HG02759 (cell line): ENCODE data around the gene RORC.

Experiments used
- ATAC-seq: cut with Tn5 transposase; IDR thresholded peaks from one replicate; pipeline ENCODE4 v1.9.1; 2021; ENCODE audit warnings: mild to moderate bottlenecking, moderate library complexity; ENCODE audit not compliant: unreplicated experiment

The RORC gene

GRCh38 chr1:151849126-151849525 is 17.5 kb upstream of the RORC start:
- ATAC-seq, result no peak

- ATAC-seq, result no peak
These were observed 16.4 kb upstream of the RORC start for GRCh38 chr1:151847867-151848596.

DNA sequence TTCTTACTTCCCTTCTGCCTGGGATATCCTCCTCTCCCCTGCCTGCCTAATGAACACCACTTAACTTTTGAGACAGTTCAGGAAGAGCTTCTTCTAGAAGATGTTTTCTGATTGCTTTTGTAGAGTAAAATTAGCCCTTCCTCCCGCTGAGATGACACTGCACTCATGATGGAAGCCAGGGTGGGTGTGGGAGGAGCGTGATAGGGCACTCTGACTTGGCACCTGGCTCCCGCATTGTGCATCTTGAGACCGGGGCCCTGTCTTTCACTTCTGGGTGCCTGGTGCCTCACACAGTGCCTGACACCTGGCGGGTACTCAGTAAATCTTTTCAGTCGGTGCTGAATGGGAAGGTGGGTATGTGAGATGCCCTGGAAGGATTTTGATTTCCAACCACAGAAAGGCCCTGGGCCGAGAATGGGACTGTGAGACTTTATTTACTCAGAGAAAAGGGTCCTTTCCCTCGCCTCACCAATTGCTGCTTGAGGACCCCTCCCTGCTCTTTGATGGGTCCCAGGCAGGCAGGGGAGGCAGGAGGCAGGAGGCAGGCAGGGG is 15.2 kb upstream of the RORC start:
- no peak for ATAC-seq

- no peak for ATAC-seq
These were observed 14.5 kb upstream of the RORC start for GRCh38 chr1:151846062-151846568.

- ATAC-seq, result no peak
These were observed 11.8 kb upstream of the RORC start for GRCh38 chr1:151843398-151843797.

DNA sequence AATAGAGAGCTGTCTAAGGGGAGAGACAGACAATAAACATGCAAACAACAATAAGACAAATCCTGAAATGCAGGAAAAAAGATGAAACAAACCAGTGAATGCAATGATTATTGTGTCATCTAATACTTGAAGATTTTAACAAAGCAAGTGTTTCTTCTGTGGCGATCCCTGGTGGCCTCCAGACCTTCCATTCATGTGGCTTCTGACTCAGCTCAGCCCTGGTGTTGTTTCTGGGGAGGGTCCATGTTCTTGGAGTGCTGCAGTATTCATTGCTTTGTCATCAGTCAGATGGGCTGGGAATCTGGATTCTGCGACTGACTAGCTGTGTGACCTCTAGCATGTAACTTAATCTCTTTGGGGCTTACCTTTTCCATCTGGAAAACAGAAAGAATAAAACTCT is 9.5 kb upstream of the RORC start:
- no peak for ATAC-seq

DNA sequence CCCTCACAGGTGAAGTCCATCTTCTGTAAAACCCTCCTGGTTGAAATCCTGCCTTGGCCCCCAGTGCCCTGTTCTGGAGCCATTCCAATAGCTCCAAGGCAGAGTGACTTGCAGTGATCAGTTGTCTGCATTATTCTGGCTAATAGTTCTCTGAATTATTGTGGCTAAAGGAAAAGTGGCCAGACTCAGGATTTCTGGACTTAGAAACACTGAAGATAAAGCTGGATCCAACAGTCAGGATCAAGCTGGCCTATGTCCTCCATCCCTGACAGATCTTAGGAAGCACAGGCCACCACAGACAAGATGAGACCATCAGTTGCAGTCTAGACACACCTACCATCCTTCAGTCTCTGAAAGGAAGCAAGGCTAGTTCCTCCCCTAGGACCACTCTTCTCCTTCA is 8.8 kb upstream of the RORC start:
- no peak for ATAC-seq

GRCh38 chr1:151839457-151840403 is 8.1 kb upstream of the RORC start, which contains the start of gene C2CD4D:
C2CD4D (minus strand) TSS chr1:151839820; CDS start chr1:151838989, 831 bp downstream.
- ATAC-seq, result peak; percentile 49

DNA sequence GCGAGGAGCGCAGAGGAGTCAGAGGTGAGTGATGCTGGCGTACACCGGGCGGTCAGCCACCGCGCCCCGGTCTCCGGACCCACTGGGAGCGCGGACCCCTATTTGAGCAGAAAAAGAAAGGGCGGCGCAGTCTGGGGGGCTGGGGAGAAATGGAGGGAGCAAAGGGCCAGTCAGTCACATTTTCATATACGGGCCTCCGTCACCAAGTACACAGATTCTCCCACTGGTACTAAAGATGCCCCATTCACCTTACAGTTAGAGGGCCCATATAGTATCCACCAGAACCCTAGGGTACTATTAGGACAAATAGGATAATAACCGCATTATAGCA is 7.4 kb upstream of the RORC start:
- ATAC-seq, result no peak

DNA sequence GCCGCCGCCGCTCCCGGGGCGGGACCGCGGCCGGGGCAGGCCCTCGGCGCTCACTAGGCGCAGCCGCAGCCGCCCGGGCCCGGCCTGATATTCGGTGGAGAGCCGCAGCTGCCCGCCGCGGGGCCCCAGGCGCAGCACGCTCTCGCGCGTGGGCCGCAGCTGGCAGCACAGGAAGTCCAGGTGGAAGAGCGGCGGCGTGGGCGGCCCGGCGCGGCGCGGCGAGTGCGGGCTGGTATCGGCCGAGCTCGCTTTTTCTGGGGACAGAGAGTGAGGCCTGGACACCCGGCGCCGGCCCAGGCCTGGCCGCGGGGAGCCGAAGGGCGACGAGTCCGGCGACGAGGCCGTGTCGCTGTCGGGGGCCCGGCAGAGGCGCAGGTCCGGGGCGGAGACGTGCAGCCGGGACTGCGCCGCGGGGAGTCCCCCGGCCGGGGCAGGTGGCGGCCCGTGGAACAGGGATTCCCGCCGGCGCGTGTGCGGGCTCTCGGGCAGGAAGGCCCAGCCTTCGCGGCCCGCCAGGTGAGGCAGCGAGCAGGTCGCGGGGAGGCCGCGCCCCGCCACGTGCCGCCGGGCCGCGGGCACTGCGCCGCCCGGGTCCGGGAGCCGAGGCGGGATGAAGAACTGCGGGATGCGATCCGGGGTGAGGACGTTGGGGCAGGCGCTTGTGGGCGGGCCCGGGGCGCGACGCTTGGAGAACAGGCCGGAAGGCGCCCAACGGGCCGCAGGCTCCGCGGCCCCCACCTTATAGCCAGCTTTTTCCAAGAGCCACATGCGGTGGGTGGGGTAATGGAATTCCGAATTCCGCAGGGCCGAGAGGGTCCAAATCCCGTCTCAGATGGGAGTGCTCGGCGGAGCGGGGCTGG is 6.8 kb upstream of the RORC start:
- ATAC-seq, result no peak

DNA sequence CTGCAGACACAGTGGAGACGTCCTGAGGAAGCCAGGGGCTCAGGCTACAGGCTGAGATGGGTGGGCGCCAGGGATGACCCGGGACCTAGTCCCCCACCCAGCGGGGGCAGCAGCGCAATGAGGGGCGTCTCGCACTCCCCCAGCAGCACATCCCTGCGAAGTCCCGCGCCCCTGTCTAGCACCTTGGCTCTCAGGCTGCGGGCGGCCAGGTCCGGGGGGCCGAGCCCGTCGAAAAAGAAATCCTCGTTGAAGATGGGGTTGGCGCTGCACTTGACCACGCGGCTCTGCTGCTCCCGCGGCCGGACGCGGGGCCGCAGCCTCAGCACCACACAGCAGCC is 6.3 kb upstream of the RORC start:
- no peak for ATAC-seq

- no peak for ATAC-seq
These were observed 5.6 kb upstream of the RORC start for GRCh38 chr1:151837197-151837596.

- ATAC-seq, result no peak
These were observed 4.0 kb upstream of the RORC start for GRCh38 chr1:151835596-151835995.

DNA sequence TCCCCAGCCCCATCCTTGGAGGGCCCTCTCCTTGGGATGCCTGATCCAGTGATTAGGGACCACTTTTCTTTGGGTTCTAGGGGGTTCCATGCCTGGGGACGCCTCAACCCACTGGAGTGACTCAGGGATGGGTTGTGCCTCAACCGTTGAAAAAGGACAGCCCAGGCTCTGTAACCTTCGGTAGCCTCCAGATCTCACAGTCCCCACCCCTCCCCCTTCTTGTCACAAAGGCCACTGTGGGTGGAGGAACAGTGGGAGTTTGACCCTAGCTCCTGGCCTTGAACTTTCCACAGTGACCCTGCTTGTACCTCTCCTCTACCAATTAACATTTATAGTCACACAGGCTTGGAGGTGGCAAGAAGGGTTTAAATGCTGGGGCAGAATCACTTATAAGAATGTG is 2.6 kb upstream of the RORC start:
- ATAC-seq, result no peak

GRCh38 chr1:151833172-151833900 is 1.7 kb upstream of the RORC start:
- no peak for ATAC-seq

- ATAC-seq, result no peak
These were observed 847 bp upstream of the RORC start for GRCh38 chr1:151832318-151832980.

GRCh38 chr1:151831256-151831591 is 378 bp downstream of the RORC start:
- no peak for ATAC-seq

- no peak for ATAC-seq
These were observed 1.5 kb downstream of the RORC start for GRCh38 chr1:151830055-151830454.

GRCh38 chr1:151829352-151830046 is 2.1 kb downstream of the RORC start:
- no peak for ATAC-seq
